HEK293T (cell line): ENCODE data around the gene AOAH.

Source experiments
- CTCF ChIA-PET: fragments of 350-600 bp; formaldehyde crosslinking; extraction: SDS; loops from one replicate; lab custom pipeline; 2021; ENCODE audit warnings: antibody characterized with exemption, inconsistent platforms; lab: Yijun Ruan, JAX
- POLR2A ChIA-PET: fragments of 350-600 bp; formaldehyde crosslinking; extraction: SDS; loops from one replicate; lab custom pipeline; 2020; ENCODE audit warnings: antibody characterized with exemption, inconsistent platforms; lab: Yijun Ruan, JAX
- DNase-seq: peaks from one replicate; pipeline ENCODE4 v3.0.0; 2012; ENCODE audit warnings: mixed read lengths; ENCODE audit errors: extremely low spot score
- ARNT ChIP-seq: fragments of 450-650 bp; IDR thresholded peaks from 2 replicates; pipeline ENCODE4 v1.6.1; 2017; ENCODE audit warnings: mild to moderate bottlenecking
- BHLHE40 ChIP-seq: fragments of 450-650 bp; IDR thresholded peaks from 2 replicates; pipeline ENCODE4 v1.6.1; 2016; ENCODE audit warnings: mild to moderate bottlenecking, moderate library complexity, borderline replicate concordance
- CTBP1 ChIP-seq: fragments of 450-650 bp; IDR thresholded peaks from 2 replicates; pipeline ENCODE4 v1.6.1; 2016; ENCODE audit warnings: borderline replicate concordance
- ELF4 ChIP-seq: fragments of 450-650 bp; IDR thresholded peaks from 2 replicates; pipeline ENCODE4 v1.6.1; 2017; ENCODE audit warnings: antibody characterized with exemption
- FOXA1 ChIP-seq: fragments of 450-650 bp; IDR thresholded peaks from 2 replicates; pipeline ENCODE4 v1.6.1; 2016; ENCODE audit warnings: mild to moderate bottlenecking
- FOXK2 ChIP-seq: fragments of 450-650 bp; IDR thresholded peaks from 2 replicates; pipeline ENCODE4 v1.6.1; 2016; ENCODE audit warnings: mild to moderate bottlenecking
- FOXM1 ChIP-seq: fragments of 450-650 bp; IDR thresholded peaks from 2 replicates; pipeline ENCODE4 v1.6.1; 2017; ENCODE audit warnings: mild to moderate bottlenecking, borderline replicate concordance
- HDGF ChIP-seq: fragments of 450-650 bp; IDR thresholded peaks from 2 replicates; pipeline ENCODE4 v1.6.1; 2017; ENCODE audit warnings: antibody characterized with exemption, borderline replicate concordance
- L3MBTL2 ChIP-seq: fragments of 450-650 bp; conservative IDR thresholded peaks from 2 replicates; pipeline ENCODE4 v1.6.1; 2016; ENCODE audit warnings: mild to moderate bottlenecking
- LEF1 ChIP-seq: fragments of 450-650 bp; IDR thresholded peaks from 2 replicates; pipeline ENCODE4 v1.6.1; 2017; ENCODE audit warnings: mild to moderate bottlenecking, borderline replicate concordance
- NFRKB ChIP-seq: fragments of 450-650 bp; IDR thresholded peaks from 2 replicates; pipeline ENCODE4 v1.6.1; 2016; ENCODE audit warnings: mild to moderate bottlenecking, moderate library complexity
- SP1 ChIP-seq: fragments of 450-650 bp; IDR thresholded peaks from 2 replicates; pipeline ENCODE4 v1.6.1; 2017
- SUZ12 ChIP-seq: fragments of 450-650 bp; IDR thresholded peaks from 2 replicates; pipeline ENCODE4 v1.6.1; 2016; ENCODE audit warnings: mild to moderate bottlenecking
- TARDBP ChIP-seq: fragments of 450-650 bp; IDR thresholded peaks from 2 replicates; pipeline ENCODE4 v1.6.1; 2016
- ZNF384 ChIP-seq: fragments of 450-650 bp; IDR thresholded peaks from 2 replicates; pipeline ENCODE4 v1.6.1; 2016
- TF ChIP-seq, protein P1 (sequence below): fragments of 450-650 bp; IDR thresholded peaks from 2 replicates; pipeline ENCODE4 v1.6.1; 2016

Gene AOAH

DNA sequence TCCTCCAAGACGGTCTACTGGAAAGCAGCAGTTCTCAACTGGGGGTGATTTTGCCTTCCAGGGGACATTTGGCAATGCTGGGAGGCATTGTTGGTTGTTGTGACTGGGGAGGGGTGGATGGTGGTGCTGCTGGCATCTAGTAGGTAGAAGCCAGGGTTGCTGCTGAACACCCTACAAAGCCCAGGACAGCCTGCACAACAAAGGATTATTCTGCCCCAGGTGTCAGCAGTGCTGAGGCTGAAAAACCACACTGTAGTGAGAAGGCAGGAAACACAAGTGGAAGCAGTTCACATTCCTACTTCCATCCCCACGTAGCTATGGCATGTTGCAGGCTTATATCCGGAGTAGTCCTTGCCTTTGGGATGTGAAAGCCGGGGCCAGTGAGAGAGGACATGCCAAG is 86.9 kb downstream of the AOAH start:
- no peak for TF ChIP-seq HDGF
- TF ChIP-seq FOXA1, result no peak

DNA sequence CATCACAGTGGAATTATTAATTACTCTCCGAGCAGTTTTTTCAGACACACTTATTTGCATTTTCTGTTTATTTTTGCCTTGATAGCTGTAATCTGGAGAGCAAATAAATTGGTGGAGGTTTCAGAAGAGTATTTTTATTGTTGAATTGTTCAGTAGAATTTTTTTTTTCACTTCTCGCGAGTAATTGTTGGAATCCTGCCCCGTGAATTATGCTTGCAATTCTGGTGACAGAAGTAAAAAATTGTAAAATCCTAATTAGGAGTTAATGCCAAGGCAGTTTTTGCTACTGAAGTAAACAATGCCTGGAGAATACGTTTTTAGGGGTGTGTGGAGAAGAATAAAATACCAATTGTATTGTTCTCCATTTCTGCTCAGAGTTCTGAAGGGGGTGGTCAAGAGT is 88.2 kb downstream of the AOAH start:
- POLR2A ChIA-PET, result no interaction called here
- no peak for TF ChIP-seq ARNT
- TF ChIP-seq, protein P1, sequence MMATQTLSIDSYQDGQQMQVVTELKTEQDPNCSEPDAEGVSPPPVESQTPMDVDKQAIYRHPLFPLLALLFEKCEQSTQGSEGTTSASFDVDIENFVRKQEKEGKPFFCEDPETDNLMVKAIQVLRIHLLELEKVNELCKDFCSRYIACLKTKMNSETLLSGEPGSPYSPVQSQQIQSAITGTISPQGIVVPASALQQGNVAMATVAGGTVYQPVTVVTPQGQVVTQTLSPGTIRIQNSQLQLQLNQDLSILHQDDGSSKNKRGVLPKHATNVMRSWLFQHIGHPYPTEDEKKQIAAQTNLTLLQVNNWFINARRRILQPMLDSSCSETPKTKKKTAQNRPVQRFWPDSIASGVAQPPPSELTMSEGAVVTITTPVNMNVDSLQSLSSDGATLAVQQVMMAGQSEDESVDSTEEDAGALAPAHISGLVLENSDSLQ, result no peak
- TF ChIP-seq BHLHE40, result no peak
- TF ChIP-seq LEF1, result no peak
- no peak for TF ChIP-seq ZNF384
- no peak for TF ChIP-seq NFRKB
- CTCF ChIA-PET, result no interaction called here
- no peak for DNase-seq

More for the DNA sequence above, 86.9 kb downstream of the AOAH start:
- CTCF ChIA-PET, result no interaction called here
- POLR2A ChIA-PET, result no interaction called here
- no peak for DNase-seq

DNA sequence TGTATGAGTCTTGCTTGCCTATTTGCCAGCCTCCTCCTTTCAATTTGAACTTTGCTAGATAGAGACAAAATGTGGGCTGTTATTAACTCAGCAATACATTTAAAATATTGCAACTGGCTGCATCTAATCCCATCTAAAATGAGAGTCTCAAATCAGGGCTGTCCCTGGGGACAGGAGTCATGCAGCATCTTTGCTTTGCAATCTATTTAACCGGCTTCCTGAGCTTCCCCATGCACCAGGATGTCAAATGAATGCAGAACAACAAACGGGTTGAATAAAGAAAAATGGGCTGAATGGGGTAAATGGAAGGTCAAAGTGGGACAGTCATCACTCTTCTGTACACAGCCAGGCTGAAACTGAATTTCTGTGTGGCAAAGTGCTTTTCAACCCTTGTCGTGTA is 89.2 kb downstream of the AOAH start:
- TF ChIP-seq SUZ12 (no peak), L3MBTL2 (no peak), FOXM1 (no peak)
- TF ChIP-seq, protein P1, result no peak
- no peak for DNase-seq
- ChIA-PET POLR2A (no interaction called here), CTCF (no interaction called here)

DNA sequence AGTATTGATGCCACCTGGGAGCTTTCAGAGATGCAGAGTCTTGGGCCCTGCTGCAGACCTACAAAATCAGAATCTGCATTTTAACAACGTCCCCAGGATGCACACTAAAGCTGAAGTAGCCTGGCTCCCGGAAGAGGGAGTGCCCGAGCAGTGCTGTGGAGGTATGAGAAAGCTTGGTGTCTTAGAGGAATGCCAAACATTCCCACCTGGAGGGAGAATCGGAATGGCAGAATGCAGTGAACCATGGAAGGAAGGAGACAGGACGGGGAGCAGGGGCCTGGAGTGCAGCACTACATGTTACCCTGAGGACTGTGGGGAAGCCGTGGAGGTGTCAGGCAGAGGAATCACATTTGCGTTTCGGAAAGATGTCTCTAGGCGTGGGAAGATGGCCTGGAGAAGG is 90.9 kb downstream of the AOAH start:
- TF ChIP-seq FOXK2, result no peak
- no peak for TF ChIP-seq LEF1
- no peak for TF ChIP-seq TARDBP
- no peak for TF ChIP-seq ELF4
- TF ChIP-seq FOXA1, result no peak
- no peak for TF ChIP-seq FOXM1
- no peak for TF ChIP-seq SP1
- TF ChIP-seq BHLHE40, result no peak
- TF ChIP-seq CTBP1, result no peak
- TF ChIP-seq, protein P1, result no peak
- ChIA-PET POLR2A (interaction anchor here (1.0 kb wide), 1 partner anchor 24 kb away, joined by 4 read pairs; no protein-coding TSS in a partner anchor), CTCF (interaction anchor here (0.7 kb wide), 1 partner anchor 9 kb away, joined by 3 read pairs; no protein-coding TSS in a partner anchor)
- no peak for DNase-seq

DNA sequence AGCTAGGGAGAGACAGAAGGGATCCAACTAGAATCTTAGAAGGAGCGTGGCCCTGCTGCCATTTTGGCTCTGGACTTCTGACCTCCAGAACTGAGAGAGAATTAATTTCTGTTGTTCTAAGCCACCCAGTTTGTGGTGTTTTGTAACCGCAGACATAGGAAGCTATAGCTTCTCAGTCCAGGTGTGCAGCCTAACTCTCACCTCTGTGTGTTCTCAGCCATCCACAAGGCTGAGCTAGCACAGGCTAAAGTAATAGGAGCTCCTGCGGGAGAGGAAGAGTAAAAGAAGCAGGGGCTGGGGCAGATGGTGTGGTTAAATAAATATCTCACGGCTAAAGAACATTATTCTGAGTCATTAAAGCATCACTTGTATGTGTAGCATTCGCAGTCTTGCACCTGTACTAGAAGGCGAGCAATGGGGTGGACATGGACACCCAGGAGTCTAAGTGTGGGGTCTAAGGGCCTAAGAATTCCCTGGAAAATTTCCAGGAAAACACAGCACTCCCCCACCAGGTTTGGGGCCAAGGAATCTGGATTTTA is 94.1 kb downstream of the AOAH start:
- DNase-seq, result no peak
- CTCF ChIA-PET, result no interaction called here
- POLR2A ChIA-PET, result no interaction called here
- TF ChIP-seq FOXA1, result no peak
- TF ChIP-seq FOXM1, result no peak
- no peak for TF ChIP-seq ZNF384
- no peak for TF ChIP-seq ARNT
- no peak for TF ChIP-seq NFRKB
- no peak for TF ChIP-seq BHLHE40
- no peak for TF ChIP-seq L3MBTL2
- no peak for TF ChIP-seq SP1
- TF ChIP-seq FOXK2, result no peak
- no peak for TF ChIP-seq HDGF
- no peak for TF ChIP-seq SUZ12
- TF ChIP-seq LEF1, result no peak
- TF ChIP-seq, protein P1, result no peak
- TF ChIP-seq TARDBP, result no peak
- TF ChIP-seq ELF4, result no peak
- TF ChIP-seq CTBP1, result no peak

DNA sequence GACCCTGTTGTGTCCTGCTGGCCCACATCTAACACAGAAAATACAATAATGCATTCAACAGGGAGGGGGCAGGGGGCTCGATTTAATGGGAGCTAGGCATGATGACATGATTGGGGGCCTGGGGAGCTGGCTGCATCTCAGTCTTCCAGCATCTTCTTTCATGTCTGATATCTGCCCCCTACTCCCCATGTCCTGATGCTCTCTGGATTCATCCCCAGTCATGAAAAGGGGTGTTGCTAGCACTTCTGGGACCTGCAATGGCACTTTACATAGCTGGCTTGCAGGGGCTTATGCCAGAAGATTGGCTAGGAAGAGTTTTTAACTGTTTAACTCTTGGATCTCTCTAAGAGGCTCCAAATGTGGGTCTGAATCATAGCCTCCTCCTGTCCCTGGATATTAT is 94.9 kb downstream of the AOAH start:
- POLR2A ChIA-PET, result no interaction called here
- no peak for DNase-seq
- CTCF ChIA-PET, result no interaction called here
- TF ChIP-seq FOXK2 (no peak), SUZ12 (no peak), FOXM1 (no peak)

DNA sequence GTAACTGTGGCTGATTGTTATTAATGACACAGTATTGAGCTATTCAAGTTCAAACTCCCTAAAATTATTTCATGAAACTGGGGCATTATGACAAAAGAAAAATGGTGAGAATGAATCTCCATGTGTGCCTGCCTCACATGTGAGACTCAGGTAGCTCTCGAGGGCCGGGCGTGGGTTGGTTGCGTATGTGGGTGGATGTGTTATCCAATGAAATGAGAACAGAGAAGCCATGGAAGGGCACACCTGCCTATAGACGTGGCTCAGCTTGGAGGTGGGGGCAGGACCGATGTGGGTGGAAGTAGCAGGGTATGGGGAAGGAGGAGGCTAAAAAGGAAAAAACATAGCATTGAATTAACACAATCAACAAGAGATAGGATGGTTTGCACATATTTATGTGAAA is 96.5 kb downstream of the AOAH start:
- no peak for TF ChIP-seq ZNF384
- no peak for TF ChIP-seq BHLHE40
- TF ChIP-seq ARNT, result no peak
- no peak for TF ChIP-seq SUZ12
- TF ChIP-seq, protein P1, result no peak
- TF ChIP-seq SP1, result no peak
- TF ChIP-seq TARDBP, result no peak
- TF ChIP-seq FOXA1, result no peak
- TF ChIP-seq FOXK2, result no peak
- TF ChIP-seq NFRKB, result no peak
- TF ChIP-seq CTBP1, result no peak
- POLR2A ChIA-PET, result no interaction called here
- CTCF ChIA-PET, result interaction anchor here (1.1 kb wide), 1 partner anchor 11 kb away, joined by 3 read pairs; no protein-coding TSS in a partner anchor
- no peak for DNase-seq
